ENCODE data around the gene SNRPA.
"Not testable (repeated sequence)": the region's sequence is repeated elsewhere in the genome, so short reads cannot be mapped to it uniquely, and the experiment has no call there.

Gene SNRPA

GRCh38 chr19:40747536-40747935, 3.5 kb upstream of the SNRPA start:
- no peak for DNase-seq

GRCh38 chr19:40750058-40750873, 737 bp upstream of the SNRPA start, which contains the start of gene ACTMAP:
Gene ACTMAP, minus strand, starts transcription at chr19:40750477. Its CDS starts 674 bp downstream, at chr19:40749803.
- peak; percentile 98 for DNase-seq

- no peak for DNase-seq
Observed at GRCh38 chr19:40752257-40752781, 1.3 kb downstream of the SNRPA start.

- no peak for DNase-seq
Observed at GRCh38 chr19:40754611-40755247, 3.7 kb downstream of the SNRPA start.

GRCh38 chr19:40755248-40755624, 4.2 kb downstream of the SNRPA start:
- DNase-seq: no peak

- DNase-seq: no peak
Observed at GRCh38 chr19:40755791-40756190, 4.8 kb downstream of the SNRPA start.

- DNase-seq: no peak
Observed at GRCh38 chr19:40756502-40757110, 5.6 kb downstream of the SNRPA start.

- DNase-seq: no peak
Observed at GRCh38 chr19:40758491-40758890, 7.5 kb downstream of the SNRPA start.

- no peak for DNase-seq
Observed at GRCh38 chr19:40759352-40759751, 8.3 kb downstream of the SNRPA start.

GRCh38 chr19:40762754-40763470, 11.9 kb downstream of the SNRPA start:
- DNase-seq: no peak

- no peak for DNase-seq
Observed at GRCh38 chr19:40763526-40763925, 12.5 kb downstream of the SNRPA start.

GRCh38 chr19:40763963-40764362, 13.0 kb downstream of the SNRPA start:
- no peak for DNase-seq

GRCh38 chr19:40766385-40766784, 15.4 kb downstream of the SNRPA start:
- not testable (repeated sequence) for DNase-seq

GRCh38 chr19:40768869-40769268, 17.9 kb downstream of the SNRPA start:
- DNase-seq: no peak

- not testable (repeated sequence) for DNase-seq
Observed at GRCh38 chr19:40771101-40771862, 20.3 kb downstream of the SNRPA start.

- no peak for DNase-seq
Observed at GRCh38 chr19:40774916-40775631, 24.1 kb downstream of the SNRPA start, which contains the start of gene MIA. Gene MIA, plus strand, starts transcription at chr19:40775521. Its CDS starts 22 bp downstream, at chr19:40775543.

GRCh38 chr19:40775632-40776022, 24.6 kb downstream of the SNRPA start:
- no peak for DNase-seq

GRCh38 chr19:40776364-40776763, 25.4 kb downstream of the SNRPA start:
- DNase-seq: no peak

GRCh38 chr19:40776932-40777644, 26.1 kb downstream of the SNRPA start:
- DNase-seq: peak; percentile 92

GRCh38 chr19:40777645-40777936, 26.6 kb downstream of the SNRPA start:
- DNase-seq: no peak

Measured in NCI-H187 treated with DMSO at 0.1 percent for 48 hours (cell line).